H9 (cell line): ENCODE data around the gene RAB3C. TPM values are rescaled to one million over a fixed set of nuclear protein-coding genes. Genes with fewer than 3 reads are reported as not detected.

Experiments
- DNase-seq: peaks from one replicate; pipeline ENCODE4 v3.0.0-alpha.2; 2017
- H2AFZ ChIP-seq: one replicate; pipeline ENCODE4 v1.6.1; 2013; ENCODE audit warnings: mild to moderate bottlenecking, low read length, control low read depth, moderate library complexity
- H2AK5ac ChIP-seq: 2 replicates; pipeline ENCODE4 v1.6.1; 2013; ENCODE audit warnings: low read length, control low read depth, mixed read lengths; ENCODE audit not compliant: insufficient read length
- H2BK120ac ChIP-seq: one replicate; pipeline ENCODE4 v1.6.1; 2013; ENCODE audit warnings: low read depth, mild to moderate bottlenecking, low read length, control low read depth, inconsistent platforms; ENCODE audit not compliant: poor library complexity, severe bottlenecking
- H2BK12ac ChIP-seq: 2 replicates; pipeline ENCODE4 v1.6.1; 2013; ENCODE audit warnings: low read length, control low read depth, mixed read lengths, low read depth; ENCODE audit not compliant: insufficient read length
- H2BK15ac ChIP-seq: 2 replicates; pipeline ENCODE4 v1.6.1; 2013; ENCODE audit warnings: low read depth, low read length, control low read depth
- H2BK20ac ChIP-seq: one replicate; pipeline ENCODE4 v1.6.1; 2013; ENCODE audit warnings: low read depth, mild to moderate bottlenecking, low read length, control low read depth, inconsistent platforms; ENCODE audit not compliant: poor library complexity, severe bottlenecking
- H2BK5ac ChIP-seq: 2 replicates; pipeline ENCODE4 v1.6.1; 2013; ENCODE audit warnings: low read length, control low read depth, mixed read lengths; ENCODE audit not compliant: insufficient read length
- H3K14ac ChIP-seq: 2 replicates; pipeline ENCODE4 v1.6.1; 2013; ENCODE audit warnings: low read length, control low read depth; ENCODE audit not compliant: insufficient read depth
- H3K18ac ChIP-seq: 2 replicates; pipeline ENCODE4 v1.6.1; 2013; ENCODE audit warnings: low read depth, mild to moderate bottlenecking, mixed read lengths, low read length, control low read depth; ENCODE audit not compliant: insufficient read length
- H3K23ac ChIP-seq: 2 replicates; pipeline ENCODE4 v1.6.1; 2013; ENCODE audit warnings: low read length, control low read depth, mixed read lengths, low read depth; ENCODE audit not compliant: insufficient read length
- H3K23me2 ChIP-seq: 2 replicates; pipeline ENCODE4 v1.6.1; 2013; ENCODE audit warnings: low read depth, mild to moderate bottlenecking, mixed read lengths, low read length, control low read depth; ENCODE audit not compliant: insufficient read length, poor library complexity, severe bottlenecking
- H3K27ac ChIP-seq: 2 replicates; pipeline ENCODE4 v1.5.1; 2013; ENCODE audit warnings: low read length, control low read depth, mixed read lengths, low read depth; ENCODE audit not compliant: insufficient read length
- H3K27me3 ChIP-seq: 2 replicates; pipeline ENCODE4 v1.6.1; 2013; ENCODE audit warnings: low read length, control low read depth, inconsistent platforms; ENCODE audit not compliant: insufficient read depth
- H3K4ac ChIP-seq: 2 replicates; pipeline ENCODE4 v1.6.1; 2013; ENCODE audit warnings: low read depth, mild to moderate bottlenecking, control low read depth, inconsistent platforms, low read length, moderate library complexity
- H3K4me1 ChIP-seq: 2 replicates; pipeline ENCODE4 v1.6.1; 2013; ENCODE audit warnings: low read length, control low read depth, inconsistent platforms; ENCODE audit not compliant: insufficient read depth
- H3K4me2 ChIP-seq: 2 replicates; pipeline ENCODE4 v1.6.1; 2013; ENCODE audit warnings: low read length, control low read depth, mixed read lengths; ENCODE audit not compliant: insufficient read length, insufficient read depth
- H3K56ac ChIP-seq: 2 replicates; pipeline ENCODE4 v1.6.1; 2013; ENCODE audit warnings: low read depth, mild to moderate bottlenecking, mixed read lengths, low read length, control low read depth; ENCODE audit not compliant: insufficient read length
- H3K79me1 ChIP-seq: 2 replicates; pipeline ENCODE4 v1.6.1; 2013; ENCODE audit warnings: low read depth, mild to moderate bottlenecking, moderate library complexity, low read length, control low read depth, inconsistent platforms; ENCODE audit not compliant: insufficient read depth, poor library complexity, severe bottlenecking
- H3K79me2 ChIP-seq: 2 replicates; pipeline ENCODE4 v1.6.1; 2013; ENCODE audit warnings: low read length, control low read depth, inconsistent platforms; ENCODE audit not compliant: insufficient read depth
- H3K9ac ChIP-seq: 2 replicates; pipeline ENCODE4 v1.6.1; 2013; ENCODE audit warnings: low read length, control low read depth, mixed read lengths; ENCODE audit not compliant: insufficient read length; ENCODE audit errors: extremely low read depth
- H3K9me3 ChIP-seq: one replicate; pipeline ENCODE4 v1.6.1; 2013; ENCODE audit warnings: low read depth, low read length, inconsistent platforms; ENCODE audit not compliant: control insufficient read depth
- H3T11ph ChIP-seq: one replicate; pipeline ENCODE4 v1.6.1; 2013; ENCODE audit warnings: mild to moderate bottlenecking, low read length, control low read depth, inconsistent platforms
- H4K20me1 ChIP-seq: one replicate; pipeline ENCODE4 v1.6.1; 2013; ENCODE audit not compliant: control insufficient read depth, insufficient read length, insufficient read depth
- H4K5ac ChIP-seq: 2 replicates; pipeline ENCODE4 v1.6.1; 2013; ENCODE audit warnings: low read depth, mild to moderate bottlenecking, mixed read lengths, low read length, control low read depth; ENCODE audit not compliant: insufficient read length
- H4K8ac ChIP-seq: replicated peaks from 2 replicates; pipeline ENCODE4 v1.6.1; 2013; ENCODE audit warnings: low read length, control low read depth, mixed read lengths, low read depth; ENCODE audit not compliant: insufficient read length
- H4K91ac ChIP-seq: 2 replicates; pipeline ENCODE4 v1.6.1; 2013; ENCODE audit warnings: low read depth, mild to moderate bottlenecking, moderate library complexity, mixed read lengths, low read length, control low read depth; ENCODE audit not compliant: insufficient read length
- H3K27ac Mint-ChIP-seq, 3 experiments: 2 replicates in 2 of 3; 3 replicates in 1 of 3; pipeline ENCODE4 v1.8.0; 2020 to 2021; ENCODE audit warnings: mixed read lengths in 3 of 3, mild to moderate bottlenecking in 1 of 3, moderate library complexity in 1 of 3
- H3K27me3 Mint-ChIP-seq: 2 replicates; pipeline ENCODE4 v1.8.0; 2021; ENCODE audit warnings: low read depth, mild to moderate bottlenecking, moderate library complexity, mixed read lengths
- H3K36me3 Mint-ChIP-seq, 3 experiments: 2 replicates in 2 of 3; 3 replicates in 1 of 3; pipeline ENCODE4 v1.8.0; 2020 to 2021; ENCODE audit warnings: low read depth in 3 of 3, mixed read lengths in 3 of 3; ENCODE audit not compliant: insufficient read depth in 1 of 3
- H3K4me1 Mint-ChIP-seq, 2 experiments: 2 replicates each; pipeline ENCODE4 v1.8.0; 2020; ENCODE audit warnings: mixed read lengths in 2 of 2
- H3K4me3 Mint-ChIP-seq, 2 experiments: 2 replicates in 1 of 2; 3 replicates in 1 of 2; pipeline ENCODE4 v1.8.0; 2020 to 2021; ENCODE audit warnings: mild to moderate bottlenecking in 2 of 2, mixed read lengths in 2 of 2, moderate library complexity in 1 of 2
- H3K9me3 Mint-ChIP-seq, 2 experiments: 2 replicates in 1 of 2; 3 replicates in 1 of 2; pipeline ENCODE4 v1.8.0; 2020; ENCODE audit warnings: mild to moderate bottlenecking in 2 of 2, mixed read lengths in 2 of 2, moderate library complexity in 1 of 2
- CTCF ChIP-seq: fragments of 200-600 bp; sonication (generic); conservative IDR thresholded peaks from 3 replicates; pipeline ENCODE4 v1.8.0; 2021; ENCODE audit warnings: antibody characterized with exemption, mild to moderate bottlenecking
- WGBS: extraction: QIAGEN DNeasy Blood & Tissue Kit; methylation state at CpG from one replicate; pipeline ENCODE4 v1.1.7; 2013; ENCODE audit warnings: missing lambda C conversion rate, low lambda C conversion rate, mixed read lengths; ENCODE audit not compliant: insufficient read length; ENCODE audit errors: extremely low coverage; 5-methylcytosine and 5-hydroxymethylcytosine counted together
- total RNA-seq: library from RNA; stranded (reverse); gene quantifications from 2 replicates; pipeline ENCODE4 v1.2.1, GENCODE V29; 2021

Gene RAB3C
- total RNA-seq, 1 experiment from 2014 or later: 16.3 TPM

- H4K91ac ChIP-seq: no peak overlapping the region
- H3K9me3 ChIP-seq: no peaks in the 10 kb centered on the region
- H3K9ac ChIP-seq: no peak overlapping the region
- H2BK5ac ChIP-seq: no peak overlapping the region
- no peak overlapping the region for H2BK120ac ChIP-seq
- H3K9me3 Mint-ChIP-seq: no peaks in the 10 kb centered on the region
- H2BK20ac ChIP-seq: no peak overlapping the region
- H3K4me1 Mint-ChIP-seq: no peaks in the 10 kb centered on the region
- no peak overlapping the region for H3K4ac ChIP-seq
- H3K23me2 ChIP-seq: no peaks in the 10 kb centered on the region
- no peak overlapping the region for H3K23ac ChIP-seq
- TF ChIP-seq CTCF: no peak
- no peak overlapping the region for H2BK15ac ChIP-seq
- H4K5ac ChIP-seq: no peak overlapping the region
- H3K27ac Mint-ChIP-seq: no peak overlapping the region
- no peak overlapping the region for H3K4me2 ChIP-seq
- no peak overlapping the region for H3K18ac ChIP-seq
- H3K27ac ChIP-seq: no peak overlapping the region
- no peaks in the 10 kb centered on the region for H3K27me3 Mint-ChIP-seq
- no peak overlapping the region for H2BK12ac ChIP-seq
- no peak overlapping the region for H4K8ac ChIP-seq
- H3K4me1 ChIP-seq: no peaks in the 10 kb centered on the region
- H3K14ac ChIP-seq: no peak overlapping the region
- no peak overlapping the region for H2AK5ac ChIP-seq
- no peak overlapping the region for H3T11ph ChIP-seq
- H3K27me3 ChIP-seq: no peaks in the 10 kb centered on the region
- no CpG with 5 or more reads among the region's 1 CpG for WGBS
- H4K20me1 ChIP-seq: no peaks in the 10 kb centered on the region
- H3K36me3 Mint-ChIP-seq: no peaks in the 10 kb centered on the region; a peak in 1 of 7 replicates
- no peaks in the 10 kb centered on the region for H3K79me1 ChIP-seq
- DNase-seq: no peak
- no peak overlapping the region for H3K56ac ChIP-seq
- no peaks in the 10 kb centered on the region for H3K79me2 ChIP-seq
- H3K4me3 Mint-ChIP-seq: no peak overlapping the region
- H2AFZ ChIP-seq: no peak overlapping the region
Measured at GRCh38 chr5:58641533-58641932, 58.7 kb downstream of the RAB3C start.
